ENCODE results near the gene SSX2IP.

Gene SSX2IP

GRCh38 chr1:84689514-84690396, 506 bp downstream of the SSX2IP start (continued):
- TF ChIP-seq CTCF (tag by site-specific recombination; IDR thresholded peaks at IDR 0.05) (peak; percentile 74), ZNF704 (tag by site-specific recombination; IDR thresholded peaks at IDR 0.05) (no peak), ZNF677 (tag by site-specific recombination; IDR thresholded peaks at IDR 0.05) (no peak), ZNF610 (tag by site-specific recombination; IDR thresholded peaks at IDR 0.05; ENCODE audit: borderline replicate concordance) (peak; percentile 59; the same call in 1 of the 2 replicates), KLF17 (tag by site-specific recombination; IDR thresholded peaks at IDR 0.05) (peak; percentile 21; the same call in 1 of the 2 replicates), ZBTB7A (tag by site-specific recombination; IDR thresholded peaks at IDR 0.05; ENCODE audit: low read depth) (no peak), ZNF23 (tag by site-specific recombination; IDR thresholded peaks at IDR 0.05; ENCODE audit: borderline replicate concordance) (no peak), ZNF202 (tag by site-specific recombination; IDR thresholded peaks at IDR 0.05; ENCODE audit: borderline replicate concordance) (no peak), ZBTB8A (tag by site-specific recombination; IDR thresholded peaks at IDR 0.05) (peak; percentile 85), WT1 (tag by site-specific recombination; IDR thresholded peaks at IDR 0.05) (no peak), ZNF423 (tag by site-specific recombination; IDR thresholded peaks at IDR 0.05) (peak; percentile 59; the same call in 1 of the 2 replicates), ZNF132 (tag by site-specific recombination; IDR thresholded peaks at IDR 0.05; ENCODE audit: borderline replicate concordance) (no peak), ZNF707 (tag by site-specific recombination; IDR thresholded peaks at IDR 0.05) (no peak), ZNF776 (tag by site-specific recombination; IDR thresholded peaks at IDR 0.05; ENCODE audit: borderline replicate concordance) (no peak), ZNF10 (tag by site-specific recombination; IDR thresholded peaks at IDR 0.05) (no peak), ZNF354C (tag by site-specific recombination; IDR thresholded peaks at IDR 0.05; ENCODE audit: borderline replicate concordance, low read depth) (no peak), ZBTB44 (tag by site-specific recombination; IDR thresholded peaks at IDR 0.05) (no peak), ZNF513 (tag by site-specific recombination; IDR thresholded peaks at IDR 0.05) (no peak), KLF1 (tag by site-specific recombination; IDR thresholded peaks at IDR 0.05) (peak; percentile 25; the same call in 1 of the 2 replicates), ZFP69B (tag by site-specific recombination; IDR thresholded peaks at IDR 0.05) (0 out of 2 replicates have a peak, but pooled peaks have one; percentile 20), ZNF658 (tag by site-specific recombination; IDR thresholded peaks at IDR 0.05) (no peak), MEIS1 (CRISPR knock-in tag; IDR thresholded peaks at IDR 0.05; ENCODE audit: borderline replicate concordance) (no peak), REPIN1 (tag by site-specific recombination; IDR thresholded peaks at IDR 0.05; ENCODE audit: low read depth) (no peak), ZNF518A (tag by site-specific recombination; conservative IDR thresholded peaks at IDR 0.05; ENCODE audit: low read depth) (no peak), GLI4 (tag by site-specific recombination; IDR thresholded peaks at IDR 0.05) (0 out of 2 replicates have a peak, but pooled peaks have one; percentile 24), YY2 (tag by site-specific recombination; IDR thresholded peaks at IDR 0.05) (no peak)
